K562 (cell line): ENCODE data around the gene TUB.

Source experiments
- RERE ChIP-seq: sonication (generic); formaldehyde crosslinking; IDR thresholded peaks from 2 replicates; pipeline ENCODE4 v1.8.0; 2023; ENCODE audit warnings: missing genetic modification reagents, mild to moderate bottlenecking, borderline replicate concordance
- ZNF274 ChIP-seq: IDR thresholded peaks from 2 replicates; pipeline ENCODE4 v1.6.1; 2011; ENCODE audit warnings: low read depth, mild to moderate bottlenecking, low read length, moderate library complexity, borderline replicate concordance
- TF ChIP-seq, protein P1 (sequence below), 2 experiments: fragments of 450-650 bp in 1 of 2; sonication (generic) in 1 of 2; formaldehyde crosslinking in 1 of 2; IDR thresholded peaks in 1 of 2; conservative IDR thresholded peaks in 1 of 2; 2 replicates each; pipeline versions ENCODE4 v1.6.1 to v1.8.1; 2016 to 2023; ENCODE audit warnings: mild to moderate bottlenecking in 2 of 2, moderate library complexity in 2 of 2, inconsistent platforms in 1 of 2, missing genetic modification reagents in 1 of 2

- no peak for TF ChIP-seq ZNF274
- TF ChIP-seq, protein P1, sequence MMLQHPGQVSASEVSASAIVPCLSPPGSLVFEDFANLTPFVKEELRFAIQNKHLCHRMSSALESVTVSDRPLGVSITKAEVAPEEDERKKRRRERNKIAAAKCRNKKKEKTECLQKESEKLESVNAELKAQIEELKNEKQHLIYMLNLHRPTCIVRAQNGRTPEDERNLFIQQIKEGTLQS (IDR thresholded peaks at IDR 0.05), result no peak
- TF ChIP-seq, protein P1 (CRISPR knock-in tag; conservative IDR thresholded peaks at IDR 0.05), result no peak
- TF ChIP-seq RERE (CRISPR knock-in tag), result no peak
Measured at GRCh38 chr11:8085011-8085645, 4.1 kb downstream of the TUB start.
